IMR-90 (cell line): Measurements from ENCODE around the gene FTCDNL1. TPM values are rescaled to one million over a fixed set of nuclear protein-coding genes. Genes with fewer than 3 reads are reported as not detected.

Source experiments
- ATAC-seq: fragments of 200-7000 bp; cut with Tn5 transposase; 2 replicates; pipeline ENCODE4 v1.9.1; 2020; ENCODE audit warnings: low read depth, mild to moderate bottlenecking, moderate library complexity
- BruUV-seq: library from RNA; stranded (reverse); fragments of 400-500 nt; replicated peaks from 2 replicates; lab custom pipeline; 2021; lab: Mats Ljungman, UMichigan
- CTCF ChIA-PET: fragments of 300-600 bp; formaldehyde crosslinking; extraction: SDS; loops from one replicate; lab custom pipeline; 2021; ENCODE audit warnings: antibody characterized with exemption; lab: Yijun Ruan, JAX
- POLR2A ChIA-PET: fragments of 300-600 bp; sonication (Branson Sonifier 250); formaldehyde crosslinking; loops from one replicate; lab custom pipeline; 2022; ENCODE audit warnings: antibody characterized with exemption; ENCODE audit not compliant: unreplicated experiment; lab: Charles Lee
- DNase-seq: peaks from one replicate; pipeline ENCODE4 v3.0.0; 2013
- H2AFZ ChIP-seq: replicated peaks from 2 replicates; pipeline ENCODE3; 2013; ENCODE audit warnings: low read length, mild to moderate bottlenecking; ENCODE audit not compliant: poor library complexity
- H2AK5ac ChIP-seq: 2 replicates; pipeline ENCODE4 v1.6.1; 2013; ENCODE audit warnings: low read depth, low read length, inconsistent platforms
- H2AK9ac ChIP-seq: replicated peaks from 2 replicates; pipeline ENCODE3; 2013; ENCODE audit warnings: mild to moderate bottlenecking, low read depth, low read length, moderate library complexity; ENCODE audit not compliant: poor library complexity
- H2BK120ac ChIP-seq: 2 replicates; pipeline ENCODE4 v1.6.1; 2013; ENCODE audit warnings: low read depth, low read length, inconsistent platforms
- H2BK15ac ChIP-seq: 3 replicates; pipeline ENCODE4 v1.6.1; 2013; ENCODE audit warnings: low read depth, low read length, inconsistent platforms
- H2BK20ac ChIP-seq: 2 replicates; pipeline ENCODE4 v1.6.1; 2013; ENCODE audit warnings: low read depth, mild to moderate bottlenecking, inconsistent platforms, low read length, moderate library complexity
- H2BK5ac ChIP-seq: 2 replicates; pipeline ENCODE4 v1.6.1; 2013; ENCODE audit warnings: mild to moderate bottlenecking, low read depth, low read length, inconsistent platforms; ENCODE audit not compliant: poor library complexity, severe bottlenecking
- H3K14ac ChIP-seq: replicated peaks from 2 replicates; pipeline ENCODE4 v1.6.1; 2013; ENCODE audit warnings: low read depth, low read length, inconsistent platforms
- H3K18ac ChIP-seq: 2 replicates; pipeline ENCODE4 v1.6.1; 2013; ENCODE audit warnings: low read depth, low read length, control low read depth
- H3K23ac ChIP-seq: 2 replicates; pipeline ENCODE4 v1.6.1; 2013; ENCODE audit warnings: low read depth, low read length, inconsistent platforms
- H3K27ac ChIP-seq: 2 replicates; pipeline ENCODE4 v1.5.1; 2013; ENCODE audit warnings: mild to moderate bottlenecking, control low read depth, low read length; ENCODE audit not compliant: insufficient read depth
- H3K27me3 ChIP-seq: 2 replicates; pipeline ENCODE4 v1.6.1; 2013; ENCODE audit warnings: low read length; ENCODE audit not compliant: control insufficient read depth, insufficient read depth
- H3K36me3 ChIP-seq: 2 replicates; pipeline ENCODE4 v1.6.1; 2013; ENCODE audit warnings: low read length, mixed read lengths; ENCODE audit not compliant: control insufficient read depth, insufficient read depth
- H3K4ac ChIP-seq: 2 replicates; pipeline ENCODE4 v1.6.1; 2013; ENCODE audit warnings: low read depth, low read length, inconsistent platforms
- H3K4me1 ChIP-seq: 2 replicates; pipeline ENCODE4 v1.6.1; 2013; ENCODE audit warnings: low read length, mixed read lengths; ENCODE audit not compliant: control insufficient read depth, insufficient read depth
- H3K4me2 ChIP-seq: 2 replicates; pipeline ENCODE4 v1.6.1; 2013; ENCODE audit warnings: low read depth, mild to moderate bottlenecking, control low read depth, low read length, moderate library complexity
- H3K4me3 ChIP-seq: 2 replicates; pipeline ENCODE4 v1.5.1; 2013; ENCODE audit warnings: low read depth, mild to moderate bottlenecking, control low read depth, low read length, moderate library complexity; ENCODE audit not compliant: insufficient read depth
- H3K56ac ChIP-seq: 2 replicates; pipeline ENCODE4 v1.6.1; 2013; ENCODE audit warnings: low read length, inconsistent platforms; ENCODE audit not compliant: insufficient read depth; ENCODE audit errors: extremely low read depth
- H3K79me1 ChIP-seq, 2 experiments: 2 replicates each; pipeline ENCODE4 v1.6.1; 2013; ENCODE audit warnings: low read length in 2 of 2, inconsistent platforms in 1 of 2, low read depth in 1 of 2
- H3K9ac ChIP-seq: 2 replicates; pipeline ENCODE4 v1.6.1; 2013; ENCODE audit warnings: low read depth, low read length, control low read depth
- H3K9me1 ChIP-seq: 2 replicates; pipeline ENCODE4 v1.6.1; 2013; ENCODE audit warnings: low read length, inconsistent platforms; ENCODE audit not compliant: insufficient read depth
- H3K9me3 ChIP-seq: 2 replicates; pipeline ENCODE4 v1.6.1; 2013; ENCODE audit warnings: low read length; ENCODE audit not compliant: control insufficient read depth, insufficient read depth
- H4K20me1 ChIP-seq: 2 replicates; pipeline ENCODE4 v1.6.1; 2013; ENCODE audit warnings: low read length, inconsistent platforms; ENCODE audit not compliant: insufficient read depth
- H4K5ac ChIP-seq: 2 replicates; pipeline ENCODE4 v1.6.1; 2013; ENCODE audit warnings: mild to moderate bottlenecking, low read depth, low read length, control low read depth
- H4K8ac ChIP-seq, 2 experiments: 2 replicates each; pipeline ENCODE4 v1.6.1; 2013; ENCODE audit warnings: low read depth in 2 of 2, low read length in 2 of 2, control low read depth in 1 of 2, inconsistent platforms in 1 of 2
- H4K91ac ChIP-seq: 2 replicates; pipeline ENCODE4 v1.6.1; 2013; ENCODE audit warnings: low read depth, low read length, inconsistent platforms; ENCODE audit not compliant: insufficient read depth
- CHD1 ChIP-seq: IDR thresholded peaks from 2 replicates; pipeline ENCODE4 v1.6.1; 2012; ENCODE audit warnings: low read depth, low read length, improper control_type of control experiment
- CTCF ChIP-seq: conservative IDR thresholded peaks from 2 replicates; pipeline ENCODE4 v1.5.1; 2012; ENCODE audit warnings: mild to moderate bottlenecking, low read depth, low read length, improper control_type of control experiment
- ELK1 ChIP-seq: fragments of 150-350 bp; IDR thresholded peaks from 2 replicates; pipeline ENCODE4 v1.6.1; 2016; ENCODE audit warnings: low read depth, mild to moderate bottlenecking, low read length, moderate library complexity, borderline replicate concordance
- FOS ChIP-seq: fragments of 150-350 bp; IDR thresholded peaks from 2 replicates; pipeline ENCODE4 v1.6.1; 2016; ENCODE audit warnings: low read depth, low read length
- MAFK ChIP-seq: IDR thresholded peaks from 2 replicates; pipeline ENCODE4 v1.6.1; 2012; ENCODE audit warnings: low read depth, low read length, improper control_type of control experiment
- MAZ ChIP-seq: IDR thresholded peaks from 2 replicates; pipeline ENCODE4 v1.6.1; 2012; ENCODE audit warnings: low read depth, mild to moderate bottlenecking, low read length, improper control_type of control experiment, moderate library complexity, borderline replicate concordance
- NFE2L2 ChIP-seq: fragments of 150-350 bp; IDR thresholded peaks from 2 replicates; pipeline ENCODE4 v1.6.1; 2016; ENCODE audit warnings: low read depth, mild to moderate bottlenecking, low read length
- POLR2A ChIP-seq: IDR thresholded peaks from 2 replicates; pipeline ENCODE4 v1.6.1; 2012; ENCODE audit warnings: mild to moderate bottlenecking, low read depth, low read length
- RAD21 ChIP-seq: IDR thresholded peaks from 2 replicates; pipeline ENCODE4 v1.6.1; 2012; ENCODE audit warnings: low read length, improper control_type of control experiment
- RCOR1 ChIP-seq: IDR thresholded peaks from 2 replicates; pipeline ENCODE4 v1.6.1; 2012; ENCODE audit warnings: mild to moderate bottlenecking, low read length, improper control_type of control experiment; ENCODE audit not compliant: insufficient replicate concordance
- RFX5 ChIP-seq: IDR thresholded peaks from 2 replicates; pipeline ENCODE4 v1.8.0; 2012; ENCODE audit warnings: low read depth, mild to moderate bottlenecking, low read length, moderate library complexity
- WGBS, 2 experiments: methylation state at CpG; one replicate each; pipeline versions ENCODE4 v1.1.5 to v1.1.7; 2013; ENCODE audit warnings: missing lambda C conversion rate in 2 of 2; ENCODE audit not compliant: insufficient read length in 1 of 2; ENCODE audit errors: extremely low coverage in 2 of 2; 5-methylcytosine and 5-hydroxymethylcytosine counted together
- dilution Hi-C: fragments of 300-500 bp; cut with HindIII; formaldehyde crosslinking; loops from one replicate; pipeline ENCODE4 v1.14.3; 2018; ENCODE audit warnings: low sequenced_read_pairs; ENCODE audit not compliant: unreplicated experiment
- in situ Hi-C: fragments of 300-500 bp; cut with MboI; formaldehyde crosslinking; loops from 3 replicates; pipeline ENCODE4 v1.14.3; 2019; ENCODE audit warnings: low sequenced_read_pairs, inconsistent platforms, mixed read lengths
- intact Hi-C: fragments of 100-400 bp; cut with micrococcal nuclease; formaldehyde crosslinking; loops from 2 replicates; pipeline ENCODE4 v1.10.0; 2022
- polyA plus RNA-seq, 3 experiments: library from polyadenylated mRNA; depleted of rRNA; stranded (reverse); fragments of >200 nt; gene quantifications; 2 replicates each; pipeline ENCODE4 v1.2.3, GENCODE V29; 2012; ENCODE audit warnings: low replicate concordance in 1 of 3
- total RNA-seq: library from RNA; depleted of rRNA; stranded (reverse); fragments of >200 nt; gene quantifications from 2 replicates; pipeline ENCODE4 v1.2.3, GENCODE V29; 2012

The FTCDNL1 gene
- total and polyA plus RNA-seq, 2 of the 4 experiments (the other 2 are of a cell fraction): 0.18 to 0.21 TPM

GRCh38 chr2:199744724-199745123, 106.3 kb downstream of the FTCDNL1 start:
- H4K8ac ChIP-seq: no peak overlapping the region
- intact Hi-C loops: no loop called here
- no peaks in the 10 kb centered on the region for H3K9me1 ChIP-seq
- dilution Hi-C loops: no loop called here
- 81% methylated on average over 6 of the region's 11 CpGs; no CpG with 5 or more reads in 1 of the 2 experiments for WGBS, 2 experiments
- DNase-seq: no peak
- no peak for TF ChIP-seq RFX5
- TF ChIP-seq FOS: no peak
- TF ChIP-seq CHD1: no peak
- TF ChIP-seq RCOR1: no peak
- TF ChIP-seq MAZ: no peak
- TF ChIP-seq POLR2A: no peak
- TF ChIP-seq RAD21: no peak
- no peak for TF ChIP-seq CTCF
- no peak for TF ChIP-seq NFE2L2
- TF ChIP-seq ELK1: no peak
- no peak for TF ChIP-seq MAFK
- POLR2A ChIA-PET: no interaction called here
- H4K20me1 ChIP-seq: no peaks in the 10 kb centered on the region
- in situ Hi-C loops: loop anchor here (25.0 kb wide), 1 partner anchor 1432 kb away; no protein-coding TSS in a partner anchor
- no peak overlapping the region for H3K4ac ChIP-seq
- H3K18ac ChIP-seq: no peak overlapping the region
- no peak overlapping the region for H2BK5ac ChIP-seq
- no peak overlapping the region for H3K23ac ChIP-seq
- no peak overlapping the region for H2BK120ac ChIP-seq
- CTCF ChIA-PET: interaction anchor here (0.8 kb wide), 1 partner anchor 17 kb away, joined by 3 read pairs; no protein-coding TSS in a partner anchor
- no peak overlapping the region for H3K4me3 ChIP-seq
- no peak overlapping the region for H2AK5ac ChIP-seq
- no peak overlapping the region for H3K14ac ChIP-seq
- no peak overlapping the region for H2BK15ac ChIP-seq
- no peak overlapping the region for H3K9ac ChIP-seq
- H3K36me3 ChIP-seq: no peaks in the 10 kb centered on the region
- H3K27me3 ChIP-seq: peaks cover 4% of the 10 kb centered on the region
- no peak overlapping the region for H3K27ac ChIP-seq
- no peak overlapping the region for H4K91ac ChIP-seq
- no peak overlapping the region for H4K5ac ChIP-seq
- H3K56ac ChIP-seq: no peak overlapping the region
- no peak for ATAC-seq
- H3K79me1 ChIP-seq: no peaks in the 10 kb centered on the region
- no peak overlapping the region for H2AK9ac ChIP-seq
- no peak overlapping the region for H3K4me2 ChIP-seq
- no TSS peak for BruUV-seq
- H3K9me3 ChIP-seq: no peaks in the 10 kb centered on the region
- no peak overlapping the region for H2BK20ac ChIP-seq
- no peaks in the 10 kb centered on the region; the same call in 1 of the 2 replicates for H3K4me1 ChIP-seq
- H2AFZ ChIP-seq: no peak overlapping the region
